HCT116 (cell line): Measurements from ENCODE around the gene PEX1.

Experiments used
- ATF3 ChIP-seq: IDR thresholded peaks from 2 replicates; pipeline ENCODE4 v1.6.1; 2012
- CBX3 ChIP-seq: IDR thresholded peaks from 2 replicates; pipeline ENCODE4 v1.6.1; 2012; ENCODE audit warnings: low read depth
- EZH2 ChIP-seq: fragments of 200-600 bp; sonication (generic); IDR thresholded peaks from 2 replicates; pipeline ENCODE4 v1.6.1; 2017; ENCODE audit warnings: antibody characterized with exemption, mixed run types
- EZH2phosphoT487 ChIP-seq: fragments of 200-600 bp; IDR thresholded peaks from 2 replicates; pipeline ENCODE4 v1.6.1; 2018; ENCODE audit warnings: antibody characterized with exemption, borderline replicate concordance
- MAX ChIP-seq: IDR thresholded peaks from 2 replicates; pipeline ENCODE4 v1.6.1; 2012
- POLR2A ChIP-seq: IDR thresholded peaks from 2 replicates; pipeline ENCODE4 v1.7.0; 2011; ENCODE audit warnings: borderline replicate concordance; ENCODE audit not compliant: insufficient read depth, insufficient read length; ENCODE audit errors: extremely low read depth
- POLR2AphosphoS5 ChIP-seq: IDR thresholded peaks from 2 replicates; pipeline ENCODE4 v1.6.1; 2011; ENCODE audit warnings: mild to moderate bottlenecking, low read depth, low read length, moderate library complexity
- RAD21 ChIP-seq: IDR thresholded peaks from 2 replicates; pipeline ENCODE4 v1.6.1; 2012; ENCODE audit warnings: low read depth, mild to moderate bottlenecking
- SRF ChIP-seq: IDR thresholded peaks from 2 replicates; pipeline ENCODE4 v1.6.1; 2012; ENCODE audit warnings: low read depth
- YY1 ChIP-seq: IDR thresholded peaks from 2 replicates; pipeline ENCODE4 v1.6.1; 2011; ENCODE audit warnings: low read length, low read depth, moderate library complexity, mild to moderate bottlenecking; ENCODE audit not compliant: insufficient replicate concordance; ENCODE audit errors: extremely low read depth
- ZFX ChIP-seq: fragments of 450-650 bp; IDR thresholded peaks from 2 replicates; pipeline ENCODE4 v1.6.1; 2017
- ZNF274 ChIP-seq: fragments of 200-500 bp; sonication (Bioruptor generic); IDR thresholded peaks from 2 replicates; pipeline ENCODE4 v1.6.1; 2014; ENCODE audit warnings: mild to moderate bottlenecking, low read depth, low read length, inconsistent platforms
- TF ChIP-seq, protein P1 (sequence below), 3 experiments: fragments of 200-600 bp in 1 of 3; sonication (generic) in 1 of 3; IDR thresholded peaks in 2 of 3; conservative IDR thresholded peaks in 1 of 3; 2 replicates each; pipeline ENCODE4 v1.5.1; 2012 to 2017; ENCODE audit warnings: low read depth in 2 of 3, low read length in 2 of 3, antibody characterized with exemption in 1 of 3, borderline replicate concordance in 1 of 3, control low read depth in 1 of 3, mild to moderate bottlenecking in 1 of 3, mixed read lengths in 1 of 3, mixed run types in 1 of 3, moderate library complexity in 1 of 3; ENCODE audit not compliant: insufficient read depth in 1 of 3
- TF ChIP-seq, protein P2 (sequence below): IDR thresholded peaks from 2 replicates; pipeline ENCODE4 v1.6.1; 2012; ENCODE audit warnings: low read depth

- TF ChIP-seq RAD21 (no peak), POLR2A (no peak), EZH2phosphoT487 (no peak), ATF3 (no peak), ZFX (no peak), POLR2AphosphoS5 (no peak), CBX3 (no peak), ZNF274 (no peak), YY1 (no peak), EZH2 (no peak), SRF (no peak), MAX (no peak)
- TF ChIP-seq, protein P1, sequence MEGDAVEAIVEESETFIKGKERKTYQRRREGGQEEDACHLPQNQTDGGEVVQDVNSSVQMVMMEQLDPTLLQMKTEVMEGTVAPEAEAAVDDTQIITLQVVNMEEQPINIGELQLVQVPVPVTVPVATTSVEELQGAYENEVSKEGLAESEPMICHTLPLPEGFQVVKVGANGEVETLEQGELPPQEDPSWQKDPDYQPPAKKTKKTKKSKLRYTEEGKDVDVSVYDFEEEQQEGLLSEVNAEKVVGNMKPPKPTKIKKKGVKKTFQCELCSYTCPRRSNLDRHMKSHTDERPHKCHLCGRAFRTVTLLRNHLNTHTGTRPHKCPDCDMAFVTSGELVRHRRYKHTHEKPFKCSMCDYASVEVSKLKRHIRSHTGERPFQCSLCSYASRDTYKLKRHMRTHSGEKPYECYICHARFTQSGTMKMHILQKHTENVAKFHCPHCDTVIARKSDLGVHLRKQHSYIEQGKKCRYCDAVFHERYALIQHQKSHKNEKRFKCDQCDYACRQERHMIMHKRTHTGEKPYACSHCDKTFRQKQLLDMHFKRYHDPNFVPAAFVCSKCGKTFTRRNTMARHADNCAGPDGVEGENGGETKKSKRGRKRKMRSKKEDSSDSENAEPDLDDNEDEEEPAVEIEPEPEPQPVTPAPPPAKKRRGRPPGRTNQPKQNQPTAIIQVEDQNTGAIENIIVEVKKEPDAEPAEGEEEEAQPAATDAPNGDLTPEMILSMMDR (IDR thresholded peaks at IDR 0.05 in 2 of 3, conservative IDR thresholded peaks at IDR 0.05 in 1 of 3; ENCODE audit: borderline replicate concordance in 1 of 3, insufficient read depth in 1 of 3, low read depth in 2 of 3, low read length in 2 of 3) = no peak
- TF ChIP-seq, protein P2, sequence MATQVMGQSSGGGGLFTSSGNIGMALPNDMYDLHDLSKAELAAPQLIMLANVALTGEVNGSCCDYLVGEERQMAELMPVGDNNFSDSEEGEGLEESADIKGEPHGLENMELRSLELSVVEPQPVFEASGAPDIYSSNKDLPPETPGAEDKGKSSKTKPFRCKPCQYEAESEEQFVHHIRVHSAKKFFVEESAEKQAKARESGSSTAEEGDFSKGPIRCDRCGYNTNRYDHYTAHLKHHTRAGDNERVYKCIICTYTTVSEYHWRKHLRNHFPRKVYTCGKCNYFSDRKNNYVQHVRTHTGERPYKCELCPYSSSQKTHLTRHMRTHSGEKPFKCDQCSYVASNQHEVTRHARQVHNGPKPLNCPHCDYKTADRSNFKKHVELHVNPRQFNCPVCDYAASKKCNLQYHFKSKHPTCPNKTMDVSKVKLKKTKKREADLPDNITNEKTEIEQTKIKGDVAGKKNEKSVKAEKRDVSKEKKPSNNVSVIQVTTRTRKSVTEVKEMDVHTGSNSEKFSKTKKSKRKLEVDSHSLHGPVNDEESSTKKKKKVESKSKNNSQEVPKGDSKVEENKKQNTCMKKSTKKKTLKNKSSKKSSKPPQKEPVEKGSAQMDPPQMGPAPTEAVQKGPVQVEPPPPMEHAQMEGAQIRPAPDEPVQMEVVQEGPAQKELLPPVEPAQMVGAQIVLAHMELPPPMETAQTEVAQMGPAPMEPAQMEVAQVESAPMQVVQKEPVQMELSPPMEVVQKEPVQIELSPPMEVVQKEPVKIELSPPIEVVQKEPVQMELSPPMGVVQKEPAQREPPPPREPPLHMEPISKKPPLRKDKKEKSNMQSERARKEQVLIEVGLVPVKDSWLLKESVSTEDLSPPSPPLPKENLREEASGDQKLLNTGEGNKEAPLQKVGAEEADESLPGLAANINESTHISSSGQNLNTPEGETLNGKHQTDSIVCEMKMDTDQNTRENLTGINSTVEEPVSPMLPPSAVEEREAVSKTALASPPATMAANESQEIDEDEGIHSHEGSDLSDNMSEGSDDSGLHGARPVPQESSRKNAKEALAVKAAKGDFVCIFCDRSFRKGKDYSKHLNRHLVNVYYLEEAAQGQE = no peak
Observed at GRCh38 chr7:92496876-92497275, 31.4 kb downstream of the PEX1 start.
